ENCODE data around the gene OR1A1.
"Not testable (repeated sequence)": the region's sequence is repeated elsewhere in the genome, so short reads cannot be mapped to it uniquely, and the experiment has no call there.

OR1A1 gene, protein sequence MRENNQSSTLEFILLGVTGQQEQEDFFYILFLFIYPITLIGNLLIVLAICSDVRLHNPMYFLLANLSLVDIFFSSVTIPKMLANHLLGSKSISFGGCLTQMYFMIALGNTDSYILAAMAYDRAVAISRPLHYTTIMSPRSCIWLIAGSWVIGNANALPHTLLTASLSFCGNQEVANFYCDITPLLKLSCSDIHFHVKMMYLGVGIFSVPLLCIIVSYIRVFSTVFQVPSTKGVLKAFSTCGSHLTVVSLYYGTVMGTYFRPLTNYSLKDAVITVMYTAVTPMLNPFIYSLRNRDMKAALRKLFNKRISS

DNA sequence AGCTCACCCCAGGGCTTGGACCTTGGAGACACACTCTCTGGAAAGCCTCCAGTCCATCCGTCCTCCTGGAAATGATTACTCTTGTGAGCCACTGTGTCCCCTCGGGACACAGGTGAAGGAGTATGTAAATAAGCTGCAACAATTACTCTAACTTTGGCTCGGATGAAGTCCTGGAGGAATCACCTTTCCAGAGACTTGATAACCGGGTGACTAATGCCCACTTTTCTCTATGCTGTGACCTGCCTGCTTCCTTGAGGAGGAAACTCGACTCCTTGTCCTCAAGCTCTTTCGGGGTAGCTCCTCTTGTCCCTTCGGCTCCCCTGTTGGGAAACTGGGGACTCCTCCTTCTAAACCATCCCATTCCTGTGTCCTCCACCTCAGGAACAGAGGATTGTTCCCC lies at the start of gene OR1A1:
Gene OR1A1, plus strand, starts transcription at position 301 of the 400 bp plus-strand sequence. CDS start 7,954 bp downstream, outside the sequence.
- in situ Hi-C loops (cut with MboI; ENCODE audit: low sequenced_read_pairs): no loop called here

GRCh38 chr17:3167574-3167973 lies 39.9 kb upstream of the OR1A1 start:
- in situ Hi-C loops (cut with MboI; ENCODE audit: low sequenced_read_pairs): no loop called here

DNA sequence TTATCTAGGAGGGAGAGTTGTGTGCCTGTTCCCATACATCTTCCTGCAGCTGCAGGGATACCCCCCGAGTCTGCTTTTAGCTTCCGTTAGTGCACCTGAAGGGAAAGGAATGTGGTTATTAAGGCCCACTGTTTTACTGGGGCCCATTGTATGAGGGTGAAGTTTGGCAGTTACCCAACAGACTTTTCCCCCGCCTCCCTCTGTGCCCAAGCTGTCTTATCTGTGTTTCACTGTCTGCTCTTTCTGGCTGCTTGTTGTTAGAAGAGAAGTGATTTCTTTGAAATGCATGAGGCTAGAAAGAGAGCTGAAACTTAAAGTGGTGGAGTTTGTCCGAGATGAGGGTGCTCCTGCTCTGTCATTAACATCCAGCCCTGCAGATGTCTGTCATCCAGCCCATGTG lies 17.5 kb upstream of the OR1A1 start:
- in situ Hi-C loops (cut with MboI; ENCODE audit: low sequenced_read_pairs): no loop called here

DNA sequence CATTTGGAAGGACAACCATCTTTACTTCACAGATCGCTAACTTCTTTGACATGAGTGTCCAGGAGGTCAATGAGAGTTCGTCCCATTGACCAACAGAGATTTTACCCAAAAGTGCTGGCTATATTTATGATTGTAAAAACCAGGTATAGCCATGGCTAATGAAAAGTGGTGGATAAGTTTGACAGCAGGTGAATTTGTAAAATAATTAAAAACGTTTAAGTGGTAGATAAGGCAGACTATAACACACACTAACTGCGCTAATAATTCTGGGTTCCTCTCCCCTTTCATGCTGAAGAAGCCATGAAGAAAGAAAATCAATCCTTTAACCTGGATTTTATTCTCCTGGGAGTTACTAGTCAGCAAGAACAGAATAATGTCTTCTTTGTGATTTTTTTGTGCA lies 10.2 kb upstream of the OR1A1 start, which contains the start of gene OR1A2:
Gene OR1A2, plus strand, starts transcription at position 301 of the 400 bp plus-strand sequence. Its CDS starts 0 bp downstream, at position 301.
- in situ Hi-C loops (cut with MboI; ENCODE audit: low sequenced_read_pairs): no loop called here

DNA sequence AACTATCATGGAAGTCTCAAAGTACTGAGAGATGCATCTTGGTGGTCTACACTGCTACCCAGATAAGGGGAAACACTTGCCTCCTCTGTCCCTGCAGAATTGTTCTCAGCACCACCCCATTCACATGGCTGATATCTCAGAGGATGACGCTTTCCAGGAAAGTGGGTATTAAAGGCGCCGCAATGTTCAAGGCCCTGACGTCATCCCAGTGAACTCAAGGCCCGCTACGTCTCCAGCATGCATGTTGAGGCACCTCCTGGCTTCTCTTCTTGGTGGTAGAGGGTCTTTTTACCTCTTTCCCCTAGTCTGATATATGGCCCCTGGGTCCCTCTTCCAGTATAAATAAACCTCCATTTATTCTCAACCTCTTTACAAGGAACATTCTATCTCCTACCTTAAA lies 1.0 kb downstream of the OR1A1 start:
- in situ Hi-C loops (cut with MboI; ENCODE audit: low sequenced_read_pairs): no loop called here

DNA sequence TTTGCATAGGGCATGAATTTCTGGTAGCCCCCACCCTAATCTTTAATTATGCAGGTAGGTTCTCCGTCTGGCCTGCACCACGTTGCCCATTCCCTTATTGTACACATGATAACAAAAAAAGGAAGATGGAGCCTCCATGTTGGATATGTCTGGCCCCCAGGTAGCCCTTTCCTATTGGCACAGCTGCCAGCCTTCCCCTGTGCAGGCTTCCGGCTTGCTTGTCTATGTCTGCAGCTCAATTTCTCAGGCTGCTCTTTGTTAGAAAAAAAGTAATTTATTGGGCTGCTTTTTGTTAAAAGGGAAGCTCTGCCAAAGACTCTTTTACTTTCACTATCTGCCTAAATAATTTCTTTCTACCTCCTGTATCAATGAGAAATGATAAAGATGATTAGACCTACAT lies 5.5 kb downstream of the OR1A1 start:
- in situ Hi-C loops (cut with MboI; ENCODE audit: low sequenced_read_pairs): no loop called here

DNA sequence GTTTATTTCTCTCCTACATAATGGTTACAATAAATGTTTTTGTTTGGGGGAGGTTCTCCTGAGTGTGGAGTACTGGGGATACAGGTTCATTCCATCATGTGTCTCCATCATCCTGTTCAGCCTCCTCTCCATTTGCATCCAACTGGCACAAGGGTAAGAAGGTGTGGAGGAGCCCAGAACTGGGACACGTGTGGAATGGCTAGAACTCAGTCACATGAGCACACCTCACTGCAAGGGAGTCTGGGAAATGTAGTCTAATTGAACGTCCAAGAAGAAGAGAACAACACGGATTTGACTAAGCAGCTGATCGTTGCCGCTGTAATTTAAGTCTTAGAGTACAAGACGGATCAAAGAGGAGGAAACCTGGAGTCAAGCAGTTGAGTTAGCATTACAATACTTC lies 6.1 kb downstream of the OR1A1 start:
- in situ Hi-C loops (cut with MboI; ENCODE audit: low sequenced_read_pairs): no loop called here

DNA sequence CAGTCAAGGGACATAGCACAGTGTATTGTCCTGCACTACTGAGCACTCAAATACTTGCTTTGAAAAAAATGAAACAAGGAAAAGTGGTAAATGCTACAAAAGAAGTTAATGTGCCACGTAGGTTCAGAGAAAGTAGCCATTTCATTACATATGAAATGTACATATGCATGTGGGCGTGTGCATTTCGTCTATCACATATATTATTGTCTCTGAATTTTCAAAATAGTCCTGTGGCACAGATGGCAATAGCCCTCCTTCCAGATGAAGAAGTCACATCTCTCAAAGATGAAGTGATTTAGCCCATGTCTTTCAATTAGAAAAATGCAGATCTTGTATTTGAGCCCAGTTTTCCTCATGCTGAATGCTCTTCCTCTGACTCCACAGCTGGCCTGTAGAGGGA lies 12.5 kb downstream of the OR1A1 start:
- in situ Hi-C loops (cut with MboI; ENCODE audit: low sequenced_read_pairs): not testable (repeated sequence)

DNA sequence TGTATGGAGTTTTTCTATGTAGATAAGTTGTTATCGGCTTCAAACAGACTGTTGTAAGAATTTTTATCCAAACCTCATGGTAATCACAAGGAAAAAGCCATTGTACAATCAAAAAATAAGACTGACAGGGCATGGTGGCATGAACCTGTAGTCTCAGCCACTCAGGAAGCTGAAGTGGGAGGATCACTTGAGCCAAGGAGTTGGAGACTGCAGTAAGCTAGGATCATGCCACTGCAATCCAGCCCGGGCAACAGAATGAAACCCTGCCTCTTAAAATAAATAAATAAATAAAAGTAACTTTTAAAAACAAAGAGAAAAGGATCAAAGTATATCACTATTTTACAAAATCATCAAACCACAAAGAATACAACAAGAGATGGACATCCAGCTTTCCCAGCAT lies 14.4 kb downstream of the OR1A1 start:
- in situ Hi-C loops (cut with MboI; ENCODE audit: low sequenced_read_pairs): no loop called here

DNA sequence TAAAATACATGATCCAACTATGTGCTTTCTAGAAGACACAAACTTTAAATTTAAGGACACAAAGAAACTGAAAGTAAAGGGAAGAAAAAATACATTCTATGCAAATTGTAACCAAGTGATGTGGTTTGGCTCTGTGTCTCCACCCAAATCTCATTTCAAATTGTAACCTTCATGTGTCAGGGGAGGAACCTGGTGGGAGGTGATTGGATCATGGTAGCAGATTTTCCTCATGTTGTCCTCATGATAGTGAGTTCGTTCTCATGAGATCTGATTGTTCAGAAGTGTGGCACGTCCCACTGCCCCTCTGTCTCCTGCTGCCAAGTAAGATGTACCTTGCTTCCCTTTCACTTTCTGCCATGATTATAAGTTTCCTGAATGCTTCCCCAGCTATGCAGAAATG lies 15.0 kb downstream of the OR1A1 start:
- in situ Hi-C loops (cut with MboI; ENCODE audit: low sequenced_read_pairs): no loop called here

GRCh38 chr17:3224721-3225352 lies 17.4 kb downstream of the OR1A1 start:
- in situ Hi-C loops (cut with MboI; ENCODE audit: low sequenced_read_pairs): not testable (repeated sequence)

GRCh38 chr17:3232300-3232699 lies 24.8 kb downstream of the OR1A1 start:
- in situ Hi-C loops (cut with MboI; ENCODE audit: low sequenced_read_pairs): not testable (repeated sequence)

DNA sequence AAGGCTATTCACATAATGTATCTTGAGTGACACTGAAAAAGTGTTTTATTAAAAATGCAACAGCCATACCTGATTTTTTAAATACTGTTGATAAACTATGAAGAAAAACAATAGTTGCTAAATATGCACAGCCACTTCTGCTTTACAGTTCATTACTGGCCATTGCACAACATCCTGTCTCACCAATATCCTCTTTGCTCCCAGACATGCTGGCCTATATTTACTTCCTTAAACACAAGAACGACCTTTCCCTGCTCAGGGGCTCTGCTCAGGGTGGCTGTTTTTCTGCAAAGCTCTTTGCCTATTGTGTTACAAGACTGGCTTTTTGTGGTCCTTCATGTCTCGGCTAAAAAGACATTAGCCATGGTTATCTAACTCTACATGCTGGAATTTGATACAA lies 31.2 kb downstream of the OR1A1 start:
- in situ Hi-C loops (cut with MboI; ENCODE audit: low sequenced_read_pairs): not testable (repeated sequence)

DNA sequence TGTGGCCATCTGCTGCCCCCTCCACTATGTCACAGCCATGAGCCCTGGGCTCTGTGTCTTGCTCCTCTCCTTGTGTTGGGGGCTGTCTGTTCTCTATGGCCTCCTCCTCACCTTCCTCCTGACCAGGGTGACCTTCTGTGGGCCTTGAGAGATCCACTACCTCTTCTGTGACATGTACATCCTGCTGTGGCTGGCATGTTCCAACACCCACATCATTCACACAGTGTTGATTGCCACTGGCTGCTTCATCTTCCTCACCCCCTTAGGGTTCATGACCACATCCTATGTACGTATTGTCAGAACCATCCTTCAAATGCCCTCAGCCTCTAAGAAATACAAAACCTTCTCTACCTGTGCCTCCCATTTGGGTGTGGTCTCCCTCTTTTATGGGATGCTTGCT lies 33.6 kb downstream of the OR1A1 start:
- in situ Hi-C loops (cut with MboI; ENCODE audit: low sequenced_read_pairs): not testable (repeated sequence)

GRCh38 chr17:3244841-3245240 lies 37.4 kb downstream of the OR1A1 start:
- in situ Hi-C loops (cut with MboI; ENCODE audit: low sequenced_read_pairs): not testable (repeated sequence)

GRCh38 chr17:3249013-3249412 lies 41.5 kb downstream of the OR1A1 start:
- in situ Hi-C loops (cut with MboI; ENCODE audit: low sequenced_read_pairs): not testable (repeated sequence)

GRCh38 chr17:3256575-3256974 lies 49.1 kb downstream of the OR1A1 start:
- in situ Hi-C loops (cut with MboI; ENCODE audit: low sequenced_read_pairs): no loop called here

GRCh38 chr17:3260163-3260562 lies 52.7 kb downstream of the OR1A1 start:
- in situ Hi-C loops (cut with MboI; ENCODE audit: low sequenced_read_pairs): no loop called here

DNA sequence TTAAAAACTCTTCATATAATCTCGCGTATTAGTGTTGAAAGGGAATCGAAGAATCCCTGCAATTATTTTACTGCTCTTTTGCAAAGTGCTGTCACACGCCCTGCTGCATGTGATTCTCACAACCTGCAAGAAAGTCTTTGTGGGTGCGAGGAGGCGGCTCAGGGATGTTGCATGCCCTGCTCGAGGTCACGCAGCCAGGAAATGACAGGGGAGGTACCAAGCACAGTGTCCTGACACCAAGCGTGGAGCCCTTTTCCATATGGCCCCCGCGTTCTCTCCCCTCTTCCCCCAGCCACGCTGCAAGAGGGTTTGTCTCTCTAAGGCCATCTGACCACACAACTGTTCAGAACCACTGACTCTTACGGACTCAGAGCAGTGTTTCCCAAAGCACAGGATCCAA lies 53.1 kb downstream of the OR1A1 start:
- in situ Hi-C loops (cut with MboI; ENCODE audit: low sequenced_read_pairs): no loop called here
